DOHH2 (cell line): ENCODE measurements around the gene NT5C1A.

Experiments
- H3F3A ChIP-seq: fragments of 200-600 bp; sonication (generic), shearing (Covaris generic); 2 replicates; pipeline ENCODE4 v1.6.0; 2016; ENCODE audit warnings: antibody characterized with exemption, mild to moderate bottlenecking; ENCODE audit not compliant: control insufficient read depth, insufficient read depth
- H3K27ac ChIP-seq: fragments of 200-600 bp; sonication (generic); 2 replicates; pipeline ENCODE4 v1.5.1; 2014; ENCODE audit warnings: low read depth, mild to moderate bottlenecking, low read length, moderate library complexity
- H3K27me3 ChIP-seq: fragments of 200-600 bp; sonication (generic); 2 replicates; pipeline ENCODE4 v1.6.1; 2014; ENCODE audit warnings: mild to moderate bottlenecking, low read length, mixed read lengths; ENCODE audit not compliant: control insufficient read depth
- H3K36me3 ChIP-seq: fragments of 200-600 bp; sonication (generic); 2 replicates; pipeline ENCODE4 v1.6.1; 2014; ENCODE audit warnings: mild to moderate bottlenecking, low read length, moderate library complexity, mixed read lengths; ENCODE audit not compliant: control insufficient read depth
- H3K4me1 ChIP-seq: fragments of 200-600 bp; sonication (generic); 2 replicates; pipeline ENCODE4 v1.6.1; 2014; ENCODE audit warnings: mild to moderate bottlenecking, low read length, mixed read lengths; ENCODE audit not compliant: control insufficient read depth
- H3K4me2 ChIP-seq: fragments of 200-600 bp; sonication (generic); 2 replicates; pipeline ENCODE4 v1.6.0; 2014; ENCODE audit warnings: mild to moderate bottlenecking, low read length, moderate library complexity
- H3K4me3 ChIP-seq: fragments of 200-600 bp; sonication (generic); 2 replicates; pipeline ENCODE4 v1.5.1; 2014; ENCODE audit warnings: mild to moderate bottlenecking, low read length, mixed read lengths
- H3K79me2 ChIP-seq: fragments of 200-600 bp; sonication (generic); 2 replicates; pipeline ENCODE4 v1.6.1; 2014; ENCODE audit warnings: mild to moderate bottlenecking, low read length, mixed read lengths; ENCODE audit not compliant: control insufficient read depth
- H3K9me2 ChIP-seq: fragments of 200-600 bp; sonication (generic); replicated peaks from 2 replicates; pipeline ENCODE4 v1.6.1; 2014; ENCODE audit warnings: mild to moderate bottlenecking, low read length, mixed read lengths; ENCODE audit not compliant: control insufficient read depth
- H3K9me3 ChIP-seq: fragments of 200-600 bp; sonication (generic); 2 replicates; pipeline ENCODE4 v1.6.1; 2014; ENCODE audit warnings: antibody characterized with exemption, low read length, mixed read lengths; ENCODE audit not compliant: control insufficient read depth, insufficient read depth
- H4K20me1 ChIP-seq: fragments of 200-600 bp; sonication (generic); 2 replicates; pipeline ENCODE4 v1.6.0; 2014; ENCODE audit warnings: low read depth, mild to moderate bottlenecking, antibody characterized with exemption, low read length, moderate library complexity; ENCODE audit not compliant: control insufficient read depth, insufficient read depth
- CTCF ChIP-seq: fragments of 200-600 bp; sonication (generic); IDR thresholded peaks from one replicate; pipeline ENCODE4 v1.5.1; 2014; ENCODE audit warnings: antibody characterized with exemption, mild to moderate bottlenecking, low read depth, low read length; ENCODE audit not compliant: poor library complexity, severe bottlenecking
- EZH2phosphoT487 ChIP-seq: fragments of 200-600 bp; sonication (generic); IDR thresholded peaks from 2 replicates; pipeline ENCODE4 v1.6.1; 2017; ENCODE audit warnings: borderline replicate concordance, mild to moderate bottlenecking, antibody characterized with exemption, low read length, moderate library complexity, mixed read lengths

Gene NT5C1A

GRCh38 chr1:39656391-39656790 lies 15.5 kb downstream of the NT5C1A start:
- H3K4me2 ChIP-seq: no peak overlapping the region
- H3K4me1 ChIP-seq: peaks cover 10% of the 10 kb centered on the region
- no peaks in the 10 kb centered on the region for H3K36me3 ChIP-seq
- H3K4me3 ChIP-seq: no peak overlapping the region
- no peaks in the 10 kb centered on the region for H3F3A ChIP-seq
- peaks cover 14% of the 10 kb centered on the region for H3K27me3 ChIP-seq
- no peaks in the 10 kb centered on the region for H3K9me2 ChIP-seq
- no peaks in the 10 kb centered on the region for H3K9me3 ChIP-seq
- no peaks in the 10 kb centered on the region for H4K20me1 ChIP-seq
- H3K27ac ChIP-seq: no peak overlapping the region
- TF ChIP-seq EZH2phosphoT487 (no peak), CTCF (no peak)
- no peaks in the 10 kb centered on the region for H3K79me2 ChIP-seq

- Histone ChIP-seq H3K36me3 (no peaks in the 10 kb centered on the region), H3K9me2 (no peaks in the 10 kb centered on the region), H3K27ac (no peak overlapping the region), H3F3A (no peaks in the 10 kb centered on the region), H3K4me3 (no peak overlapping the region), H3K4me1 (peaks cover 10% of the 10 kb centered on the region), H3K79me2 (no peaks in the 10 kb centered on the region), H3K27me3 (peaks cover 14% of the 10 kb centered on the region), H4K20me1 (no peaks in the 10 kb centered on the region), H3K9me3 (no peaks in the 10 kb centered on the region), H3K4me2 (no peak overlapping the region)
- TF ChIP-seq CTCF (no peak), EZH2phosphoT487 (no peak)
Measured at GRCh38 chr1:39655578-39656268, 16.2 kb downstream of the NT5C1A start.

GRCh38 chr1:39654291-39654690 lies 17.6 kb downstream of the NT5C1A start:
- no peaks in the 10 kb centered on the region for H3K9me2 ChIP-seq
- H3K36me3 ChIP-seq: no peaks in the 10 kb centered on the region
- no peaks in the 10 kb centered on the region for H3F3A ChIP-seq
- H3K4me1 ChIP-seq: peaks cover 10% of the 10 kb centered on the region
- no peaks in the 10 kb centered on the region for H3K9me3 ChIP-seq
- H3K27ac ChIP-seq: no peak overlapping the region
- H3K27me3 ChIP-seq: peaks cover 14% of the 10 kb centered on the region
- H3K4me3 ChIP-seq: no peak overlapping the region
- no peaks in the 10 kb centered on the region for H3K79me2 ChIP-seq
- TF ChIP-seq EZH2phosphoT487 (no peak), CTCF (no peak)
- no peaks in the 10 kb centered on the region for H4K20me1 ChIP-seq
- H3K4me2 ChIP-seq: no peak overlapping the region
